HG02938 (cell line): Measurements from ENCODE around the gene PROK1.
"Not testable (repeated sequence)": the region's sequence is repeated elsewhere in the genome, so short reads cannot be mapped to it uniquely, and the experiment has no call there.

ENCODE experiments used
- ATAC-seq: cut with Tn5 transposase; IDR thresholded peaks from one replicate; pipeline ENCODE4 v1.9.1; 2021; ENCODE audit warnings: mild to moderate bottlenecking, moderate library complexity; ENCODE audit not compliant: unreplicated experiment

Gene PROK1

GRCh38 chr1:110433213-110433612, 17.7 kb upstream of the PROK1 start:
- ATAC-seq = no peak

- no peak for ATAC-seq
These were observed 17.1 kb upstream of the PROK1 start for GRCh38 chr1:110433803-110434202.

- ATAC-seq = no peak
These were observed 16.0 kb upstream of the PROK1 start for GRCh38 chr1:110434946-110435345.

GRCh38 chr1:110436635-110437034, 14.3 kb upstream of the PROK1 start:
- ATAC-seq = no peak

GRCh38 chr1:110437645-110438299, 13.2 kb upstream of the PROK1 start:
- ATAC-seq = not testable (repeated sequence)

GRCh38 chr1:110438893-110439292, 12.1 kb upstream of the PROK1 start:
- ATAC-seq = no peak

GRCh38 chr1:110439873-110440272, 11.1 kb upstream of the PROK1 start:
- ATAC-seq = not testable (repeated sequence)

- no peak for ATAC-seq
These were observed 10.1 kb upstream of the PROK1 start for GRCh38 chr1:110440877-110441276.

GRCh38 chr1:110441888-110442287, 9.1 kb upstream of the PROK1 start:
- ATAC-seq = no peak

GRCh38 chr1:110443451-110443850, 7.5 kb upstream of the PROK1 start:
- no peak for ATAC-seq

GRCh38 chr1:110444561-110444960, 6.4 kb upstream of the PROK1 start:
- ATAC-seq = no peak

- ATAC-seq = no peak
These were observed 993 bp upstream of the PROK1 start for GRCh38 chr1:110449661-110450651.

- no peak for ATAC-seq
These were observed 1.4 kb downstream of the PROK1 start for GRCh38 chr1:110452330-110452729.

- no peak for ATAC-seq
These were observed 2.9 kb downstream of the PROK1 start for GRCh38 chr1:110453829-110454228.

- no peak for ATAC-seq
These were observed 3.4 kb downstream of the PROK1 start for GRCh38 chr1:110454328-110454727.

- ATAC-seq = no peak
These were observed 4.2 kb downstream of the PROK1 start for GRCh38 chr1:110455151-110455550.

GRCh38 chr1:110457206-110457605, 6.3 kb downstream of the PROK1 start:
- no peak for ATAC-seq

GRCh38 chr1:110460253-110461220, 9.6 kb downstream of the PROK1 start:
- peak; percentile 51 for ATAC-seq

GRCh38 chr1:110462093-110462492, 11.1 kb downstream of the PROK1 start:
- ATAC-seq = no peak

- no peak for ATAC-seq
These were observed 12.0 kb downstream of the PROK1 start for GRCh38 chr1:110462964-110463363.

- ATAC-seq = no peak
These were observed 12.8 kb downstream of the PROK1 start for GRCh38 chr1:110463725-110464124.
